Glutamatergic neuron (in vitro differentiated cells): ENCODE data around the gene BRD2. TPM values are rescaled to one million over a fixed set of nuclear protein-coding genes. Genes with fewer than 3 reads are reported as not detected.

Experiments
- DNase-seq: peaks from one replicate; pipeline ENCODE4 v3.0.0; 2022
- H3K27ac Mint-ChIP-seq: one replicate; pipeline ENCODE4 v1.8.0; 2020; ENCODE audit warnings: mild to moderate bottlenecking, mixed read lengths, inconsistent platforms; ENCODE audit not compliant: unreplicated experiment
- H3K27me3 Mint-ChIP-seq: one replicate; pipeline ENCODE4 v1.8.0; 2020; ENCODE audit warnings: mild to moderate bottlenecking, moderate library complexity, mixed read lengths, inconsistent platforms; ENCODE audit not compliant: unreplicated experiment
- H3K36me3 Mint-ChIP-seq: one replicate; pipeline ENCODE4 v1.8.0; 2020; ENCODE audit warnings: mild to moderate bottlenecking, mixed read lengths, inconsistent platforms; ENCODE audit not compliant: unreplicated experiment
- H3K4me1 Mint-ChIP-seq: one replicate; pipeline ENCODE4 v1.8.0; 2020; ENCODE audit warnings: mild to moderate bottlenecking, low read depth, mixed read lengths, inconsistent platforms; ENCODE audit not compliant: unreplicated experiment
- H3K4me3 Mint-ChIP-seq: one replicate; pipeline ENCODE4 v1.8.0; 2020; ENCODE audit warnings: mild to moderate bottlenecking, mixed read lengths, inconsistent platforms; ENCODE audit not compliant: unreplicated experiment
- H3K9me3 Mint-ChIP-seq: one replicate; pipeline ENCODE4 v1.8.0; 2020; ENCODE audit warnings: mild to moderate bottlenecking, moderate library complexity, mixed read lengths, inconsistent platforms; ENCODE audit not compliant: unreplicated experiment
- CTCF ChIP-seq: fragments of 200-600 bp; sonication (generic); IDR thresholded peaks from one replicate; pipeline ENCODE4 v1.5.0; 2021; ENCODE audit not compliant: partially characterized antibody, unreplicated experiment
- total RNA-seq: library from RNA; stranded (reverse); fragmentation: NEBNext Ultra II Directional; extraction: Animal tissue kit (Norgen Biotek cat#: 25700); gene quantifications from one replicate; pipeline ENCODE4 v1.2.1, GENCODE V29; 2021; ENCODE audit not compliant: unreplicated experiment

Gene BRD2
- total RNA-seq, 1 donor from 2014 or later, result 213 TPM

GRCh38 chr6:32976334-32977069 lies 8.1 kb downstream of the BRD2 start:
- Mint-ChIP-seq H3K27ac (no peak overlapping the region), H3K4me3 (peak overlapping the region; percentile 53), H3K4me1 (peaks cover 8% of the 10 kb centered on the region), H3K9me3 (peaks cover 28% of the 10 kb centered on the region), H3K36me3 (peaks cover 8% of the 10 kb centered on the region), H3K27me3 (peaks cover 15% of the 10 kb centered on the region)
- no peak for TF ChIP-seq CTCF
- DNase-seq, result no peak

DNA sequence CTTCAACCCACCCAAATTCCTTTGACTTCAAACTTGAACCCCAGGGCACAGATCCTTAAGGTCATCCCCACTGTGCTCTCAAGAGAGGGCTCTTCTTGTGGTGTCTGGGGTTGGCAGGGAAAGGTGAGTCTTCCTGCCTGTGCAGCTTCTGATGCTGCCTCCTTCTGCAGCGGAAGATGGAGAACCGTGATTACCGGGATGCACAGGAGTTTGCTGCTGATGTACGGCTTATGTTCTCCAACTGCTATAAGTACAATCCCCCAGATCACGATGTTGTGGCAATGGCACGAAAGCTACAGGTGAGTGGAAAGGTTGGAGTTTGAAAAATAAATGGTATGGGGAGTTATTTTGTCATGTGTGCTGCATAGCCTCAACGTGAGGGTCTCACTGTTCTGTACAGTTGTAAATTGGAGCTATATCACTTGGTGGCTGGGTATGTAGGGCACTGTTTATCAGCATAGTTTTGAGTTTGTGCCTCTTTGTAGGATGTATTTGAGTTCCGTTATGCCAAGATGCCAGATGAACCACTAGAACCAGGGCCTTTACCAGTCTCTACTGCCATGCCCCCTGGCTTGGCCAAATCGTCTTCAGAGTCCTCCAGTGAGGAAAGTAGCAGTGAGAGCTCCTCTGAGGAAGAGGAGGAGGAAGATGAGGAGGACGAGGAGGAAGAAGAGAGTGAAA lies 9.0 kb downstream of the BRD2 start:
- no peak overlapping the region for H3K4me3 Mint-ChIP-seq
- no peak for TF ChIP-seq CTCF
- peaks cover 8% of the 10 kb centered on the region for H3K36me3 Mint-ChIP-seq
- peaks cover 8% of the 10 kb centered on the region for H3K4me1 Mint-ChIP-seq
- no peak overlapping the region for H3K27ac Mint-ChIP-seq
- H3K9me3 Mint-ChIP-seq, result peaks cover 24% of the 10 kb centered on the region
- peaks cover 19% of the 10 kb centered on the region for H3K27me3 Mint-ChIP-seq
- DNase-seq, result no peak

- no peak overlapping the region for H3K27ac Mint-ChIP-seq
- H3K9me3 Mint-ChIP-seq, result peaks cover 22% of the 10 kb centered on the region
- no peak overlapping the region for H3K4me3 Mint-ChIP-seq
- no peak for DNase-seq
- no peak for TF ChIP-seq CTCF
- H3K27me3 Mint-ChIP-seq, result peaks cover 18% of the 10 kb centered on the region
- H3K4me1 Mint-ChIP-seq, result peaks cover 8% of the 10 kb centered on the region
- peaks cover 8% of the 10 kb centered on the region for H3K36me3 Mint-ChIP-seq
Measured at GRCh38 chr6:32977953-32978324, 9.5 kb downstream of the BRD2 start.

GRCh38 chr6:32979720-32980487 lies 11.5 kb downstream of the BRD2 start:
- peaks cover 11% of the 10 kb centered on the region for H3K27me3 Mint-ChIP-seq
- no peak for DNase-seq
- peaks cover 3% of the 10 kb centered on the region for H3K36me3 Mint-ChIP-seq
- peaks cover 16% of the 10 kb centered on the region for H3K9me3 Mint-ChIP-seq
- peaks cover 8% of the 10 kb centered on the region for H3K4me1 Mint-ChIP-seq
- TF ChIP-seq CTCF, result no peak
- H3K4me3 Mint-ChIP-seq, result peak overlapping the region; percentile 50
- H3K27ac Mint-ChIP-seq, result no peak overlapping the region
